GM18909 (cell line): ENCODE results near the gene PRICKLE2.
"Not testable (repeated sequence)": the region's sequence is repeated elsewhere in the genome, so short reads cannot be mapped to it uniquely, and the experiment has no call there.

Experiments used
- ATAC-seq: cut with Tn5 transposase; IDR thresholded peaks from one replicate; pipeline ENCODE4 v1.9.1; 2021; ENCODE audit warnings: mild to moderate bottlenecking; ENCODE audit not compliant: unreplicated experiment, poor library complexity

Gene PRICKLE2

DNA sequence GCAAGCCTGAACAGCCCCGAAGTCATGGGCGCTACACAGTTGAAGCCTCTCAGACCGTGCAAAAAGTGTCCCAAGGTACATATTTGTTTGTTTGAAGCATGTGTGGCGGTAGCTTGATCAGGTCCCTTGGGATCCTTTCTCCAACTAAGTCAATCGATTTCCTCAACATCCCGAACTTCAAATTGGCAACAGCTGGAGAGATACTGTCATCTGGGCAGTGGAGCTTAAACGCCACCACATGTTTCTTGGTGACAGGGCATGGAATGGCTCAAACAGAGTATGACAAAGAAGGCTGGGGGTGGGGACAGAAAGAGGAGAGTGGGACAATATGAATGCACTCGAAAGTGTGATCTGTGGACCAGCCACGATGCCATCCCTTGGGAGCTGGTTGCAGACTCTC is 117.0 kb downstream of the PRICKLE2 start:
- no peak for ATAC-seq

DNA sequence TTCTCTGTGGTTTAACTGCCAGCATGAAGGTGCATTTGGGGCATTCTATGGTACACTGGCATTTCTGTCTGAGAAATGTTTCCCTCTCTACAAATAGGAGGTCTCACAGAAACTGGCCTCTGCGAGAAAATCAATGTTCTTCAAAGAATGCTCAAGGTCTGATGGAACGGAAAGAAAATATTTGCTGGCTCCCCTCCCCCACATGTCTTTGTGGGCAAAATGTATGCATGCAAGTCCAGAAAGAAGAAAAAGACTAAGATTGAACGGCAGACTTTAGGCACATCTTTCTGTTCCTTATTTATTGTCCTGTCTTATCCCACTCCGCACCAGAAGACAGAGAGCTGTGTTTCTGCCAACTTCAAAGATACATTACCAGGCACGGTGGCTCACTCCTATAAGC is 118.1 kb downstream of the PRICKLE2 start:
- ATAC-seq = no peak

DNA sequence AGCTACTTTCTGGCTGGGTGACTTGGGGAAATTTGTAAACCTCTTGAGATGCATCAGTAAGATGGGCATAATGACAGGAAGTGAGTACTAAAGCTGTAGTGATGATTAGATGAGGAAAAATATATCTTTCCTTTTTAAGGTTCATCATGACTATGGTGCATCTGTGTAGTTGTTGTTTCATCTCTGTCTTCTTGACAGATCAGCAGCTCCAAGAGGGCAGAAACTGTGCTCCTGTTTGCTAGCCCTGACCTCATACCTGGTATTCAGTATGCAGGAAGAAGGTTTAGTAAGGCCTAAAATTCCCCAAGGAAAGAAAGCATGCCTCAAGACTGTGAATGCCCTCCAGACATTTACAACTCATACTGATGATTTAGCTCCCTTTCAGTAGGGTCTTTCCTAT is 119.5 kb downstream of the PRICKLE2 start:
- ATAC-seq = no peak

DNA sequence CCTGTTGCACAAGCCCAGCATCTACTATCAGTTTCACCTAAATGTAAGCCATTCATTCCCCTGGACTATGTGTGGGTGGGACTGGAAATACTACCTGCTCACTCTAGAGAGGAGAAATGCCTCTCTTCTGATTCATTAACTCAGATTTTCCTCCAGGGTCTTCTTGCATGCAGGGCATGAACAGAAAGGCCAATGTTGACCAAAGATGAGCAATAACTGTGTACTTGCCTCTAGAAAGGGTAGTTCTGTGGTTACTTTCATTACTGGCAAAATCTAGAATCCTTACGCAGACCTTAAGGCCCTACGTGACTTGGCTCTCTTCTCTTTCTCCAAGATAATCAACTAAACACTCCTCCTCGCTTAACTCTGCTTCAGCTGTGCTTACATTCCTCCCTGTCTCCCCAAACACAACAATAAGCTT is 120.6 kb downstream of the PRICKLE2 start:
- ATAC-seq = no peak

DNA sequence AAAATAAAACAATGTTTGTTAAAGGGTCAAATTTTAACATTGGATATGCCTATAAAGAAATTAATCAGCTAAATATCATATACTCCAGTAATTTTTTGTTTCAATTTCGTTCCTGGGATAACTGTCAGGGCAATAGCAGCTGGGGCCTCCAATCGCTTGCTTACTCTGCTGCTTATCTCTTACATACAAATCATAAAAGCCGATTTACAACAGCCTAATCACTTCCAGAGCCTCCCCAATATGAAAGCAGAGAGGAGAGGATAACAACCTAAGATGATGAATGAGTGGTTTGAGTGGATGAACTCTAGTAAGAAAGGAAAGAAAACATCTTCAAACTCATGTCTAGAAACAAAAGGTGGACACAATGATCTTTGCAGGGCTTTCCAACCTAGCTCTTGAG is 121.3 kb downstream of the PRICKLE2 start:
- no peak for ATAC-seq

DNA sequence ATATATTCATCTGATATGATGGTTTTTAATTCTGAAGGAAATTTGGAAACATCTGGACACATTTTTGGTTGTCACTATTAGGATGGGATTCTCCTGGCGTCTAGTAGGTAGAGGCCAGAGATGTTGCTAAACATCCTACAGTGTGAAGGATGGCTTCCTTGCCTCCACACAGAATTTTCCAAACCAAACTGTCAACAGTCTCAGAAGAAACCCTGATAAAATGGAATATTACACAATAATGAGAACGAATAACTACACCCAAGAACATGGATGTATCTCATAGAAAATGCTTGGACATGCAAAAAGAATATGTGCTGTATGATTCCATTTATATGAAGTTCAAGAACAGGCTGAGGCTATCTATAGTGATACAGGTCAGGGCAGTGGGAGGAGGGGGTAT is 122.1 kb downstream of the PRICKLE2 start:
- ATAC-seq = no peak

DNA sequence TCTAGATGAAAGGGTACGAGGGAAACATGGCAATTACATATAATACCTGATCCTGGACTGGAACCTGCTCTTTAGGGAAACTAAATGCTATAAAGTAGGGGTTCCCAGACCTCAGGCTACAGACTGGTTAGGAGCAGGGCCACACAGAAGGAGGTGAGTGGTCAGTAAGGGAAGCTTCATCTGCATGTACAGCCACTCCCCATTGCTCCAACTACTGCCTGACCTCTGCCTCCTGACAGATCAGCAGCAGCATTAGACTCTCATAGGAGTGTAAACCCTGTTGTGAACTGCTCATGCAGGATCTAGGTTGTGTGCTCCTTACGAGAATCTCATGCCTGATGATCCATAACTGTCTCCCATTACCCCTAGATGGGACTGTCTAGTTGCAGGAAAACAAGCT is 123.1 kb downstream of the PRICKLE2 start:
- no peak for ATAC-seq

DNA sequence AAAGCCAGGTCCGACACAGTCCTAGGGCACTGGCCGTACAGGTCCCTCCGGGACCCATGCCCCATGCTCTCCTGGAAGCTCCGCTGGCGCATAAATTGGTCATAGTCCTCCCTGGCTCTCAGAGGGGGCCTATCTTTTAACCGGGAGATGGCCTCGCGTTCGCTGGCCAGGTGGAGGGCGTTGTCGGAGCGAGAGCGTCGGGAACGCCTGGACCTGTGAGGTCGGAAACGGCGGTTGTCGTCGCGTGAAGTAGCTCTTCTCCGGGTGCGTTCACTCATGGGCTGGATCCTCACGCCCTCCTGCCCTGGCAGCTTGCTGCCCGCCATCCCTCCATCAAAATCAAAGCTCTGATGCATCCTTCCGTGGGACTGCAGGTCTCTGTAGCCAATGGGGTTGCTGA is 126.0 kb downstream of the PRICKLE2 start:
- no peak for ATAC-seq

DNA sequence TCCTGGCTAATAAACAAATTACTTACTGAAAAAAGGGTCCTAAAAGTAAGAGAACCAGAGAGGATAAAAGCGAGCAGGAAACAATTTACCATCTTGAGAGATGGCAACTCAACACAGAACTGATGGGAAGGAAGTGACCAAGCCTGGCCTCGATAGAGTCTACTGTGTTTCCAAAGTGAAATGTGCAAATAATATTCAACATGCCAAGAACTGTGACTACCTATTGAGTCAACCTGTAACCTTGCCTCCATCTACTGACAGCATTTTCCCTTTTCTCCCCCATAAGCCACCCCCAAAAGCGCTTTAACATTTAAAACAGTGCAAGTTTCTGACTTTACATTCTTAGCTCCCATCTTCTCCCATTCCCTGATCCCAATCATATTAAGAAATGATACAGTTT is 126.6 kb downstream of the PRICKLE2 start:
- ATAC-seq = no peak

DNA sequence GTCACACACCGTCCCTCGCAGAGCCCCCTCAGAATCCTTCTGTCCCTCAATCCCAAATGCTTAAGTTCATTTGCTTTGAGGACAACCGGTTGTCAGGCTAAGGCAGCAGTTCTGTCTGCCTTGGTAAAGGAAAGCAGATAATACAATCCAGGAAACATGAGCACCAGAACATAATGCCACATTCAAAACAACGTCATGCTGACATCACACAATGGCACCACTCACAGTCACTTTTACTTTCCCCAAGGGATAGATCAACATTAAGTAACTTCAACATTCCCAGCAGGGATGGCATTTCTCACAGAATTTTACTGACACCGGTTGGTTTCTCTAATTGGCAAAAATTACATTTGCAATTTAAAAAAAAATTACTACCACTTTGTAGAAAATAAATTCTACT is 127.3 kb downstream of the PRICKLE2 start:
- ATAC-seq = no peak

DNA sequence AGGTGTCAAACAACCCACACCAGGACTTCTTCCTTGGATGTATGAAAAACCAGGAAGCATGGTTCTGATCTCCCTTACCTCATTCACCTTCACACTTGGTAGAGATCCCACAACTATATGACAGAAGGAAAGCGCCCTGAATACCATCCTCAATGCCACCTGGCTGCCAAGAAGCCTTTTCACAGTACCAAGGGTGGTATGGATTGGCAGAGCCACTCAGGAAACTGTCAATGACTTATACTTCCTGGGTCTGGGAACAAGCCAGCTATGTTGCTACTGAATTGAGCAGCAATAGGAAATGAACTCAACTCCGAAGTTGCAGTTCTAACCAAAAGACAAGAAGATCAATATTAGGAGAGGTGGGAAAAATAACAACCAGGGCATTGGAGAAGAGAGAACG is 129.5 kb downstream of the PRICKLE2 start:
- ATAC-seq = no peak

DNA sequence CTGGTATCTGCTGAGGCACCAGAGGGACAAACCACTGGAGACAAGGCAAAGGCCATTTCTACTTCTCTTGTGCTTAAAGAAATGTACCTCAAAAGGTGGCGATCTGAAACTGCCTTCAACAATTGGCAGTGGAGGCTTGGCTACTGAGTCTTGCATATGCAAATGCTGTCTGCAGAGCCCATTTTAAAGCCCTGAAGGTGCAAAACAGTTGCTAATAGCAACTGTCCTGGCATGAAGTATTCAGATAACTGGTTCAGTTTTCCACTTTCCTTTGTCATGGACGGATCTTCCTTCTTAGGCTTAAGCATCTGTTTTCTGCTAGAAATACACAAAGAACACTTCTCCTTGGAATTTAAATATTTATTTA is 130.6 kb downstream of the PRICKLE2 start:
- no peak for ATAC-seq

DNA sequence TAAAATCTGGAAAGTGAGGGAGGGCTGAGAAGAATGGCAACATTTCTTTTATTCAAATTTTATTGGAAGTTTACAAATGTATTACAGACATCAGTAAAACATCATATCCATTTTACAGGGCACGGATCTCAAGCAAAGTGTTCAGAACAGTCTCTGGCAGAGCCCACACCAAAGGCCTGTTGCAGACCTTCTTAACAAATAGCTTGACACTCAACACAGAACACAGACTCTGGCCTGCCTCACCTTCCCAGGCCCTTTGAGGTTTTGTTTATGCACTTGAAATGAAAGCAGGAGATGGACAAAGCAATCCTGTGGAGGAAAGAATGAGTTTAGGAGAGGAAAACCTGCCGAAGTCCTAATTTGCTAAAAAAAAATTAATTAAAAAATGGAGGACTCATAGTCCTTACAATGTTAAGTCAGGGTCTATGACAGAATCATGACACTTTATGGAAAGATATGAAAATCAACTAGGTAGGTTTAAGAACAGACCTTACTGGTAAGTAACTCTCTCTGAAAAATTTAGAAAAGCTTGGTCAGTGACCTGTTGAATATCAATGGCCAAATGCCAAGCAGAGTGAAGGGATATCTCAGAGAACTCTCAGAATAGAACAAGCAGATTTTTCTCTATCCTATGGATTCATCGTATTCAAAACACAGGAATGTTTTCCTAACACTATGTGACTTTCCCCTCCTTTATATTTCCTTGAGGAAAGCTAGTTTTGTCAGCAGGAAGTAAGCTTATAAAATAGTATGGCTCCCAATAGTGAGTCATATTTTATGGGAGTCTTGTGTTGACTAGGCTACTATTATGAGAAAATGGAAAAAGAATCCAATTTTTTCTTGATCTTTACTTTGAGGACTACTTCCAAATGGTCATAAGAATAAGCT is 131.2 kb downstream of the PRICKLE2 start:
- ATAC-seq = no peak

DNA sequence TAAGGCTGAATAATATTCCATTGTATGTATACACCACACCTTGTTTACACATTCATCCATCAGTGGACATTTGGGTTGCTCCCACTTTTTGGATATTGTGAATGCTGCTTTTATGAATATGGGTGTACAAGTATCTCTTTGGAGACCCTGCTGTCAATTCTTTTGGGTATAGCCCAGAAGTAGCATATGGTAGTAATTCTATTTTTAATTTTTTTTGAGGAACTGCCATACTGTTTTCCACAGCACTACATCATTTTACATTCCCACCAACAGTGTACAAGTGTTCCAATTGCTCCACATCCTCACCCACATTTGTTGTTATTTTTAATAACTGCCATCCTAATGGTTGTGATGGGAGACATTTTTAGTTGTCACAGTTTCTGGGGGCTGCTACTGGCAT is 132.1 kb downstream of the PRICKLE2 start:
- ATAC-seq = no peak

DNA sequence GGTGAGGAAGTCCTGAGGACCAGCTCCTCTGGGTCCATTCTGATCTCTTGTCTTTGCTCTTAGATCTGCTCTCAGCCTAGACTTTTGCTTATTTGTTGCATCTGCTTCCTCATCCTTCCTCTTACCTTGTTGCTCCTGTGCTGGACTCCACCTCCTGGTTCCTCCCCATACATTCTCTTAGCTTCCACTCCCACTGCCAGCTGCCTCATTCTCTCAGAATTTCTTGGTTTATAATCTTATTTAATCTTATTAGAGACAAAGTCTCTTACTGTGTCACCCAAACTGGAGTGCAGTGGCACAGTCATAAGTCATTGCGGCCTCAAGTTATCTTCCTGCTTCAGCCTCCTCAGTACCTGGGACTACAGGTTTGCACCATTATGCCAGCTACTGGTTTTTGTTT is 133.8 kb downstream of the PRICKLE2 start:
- ATAC-seq = no peak

DNA sequence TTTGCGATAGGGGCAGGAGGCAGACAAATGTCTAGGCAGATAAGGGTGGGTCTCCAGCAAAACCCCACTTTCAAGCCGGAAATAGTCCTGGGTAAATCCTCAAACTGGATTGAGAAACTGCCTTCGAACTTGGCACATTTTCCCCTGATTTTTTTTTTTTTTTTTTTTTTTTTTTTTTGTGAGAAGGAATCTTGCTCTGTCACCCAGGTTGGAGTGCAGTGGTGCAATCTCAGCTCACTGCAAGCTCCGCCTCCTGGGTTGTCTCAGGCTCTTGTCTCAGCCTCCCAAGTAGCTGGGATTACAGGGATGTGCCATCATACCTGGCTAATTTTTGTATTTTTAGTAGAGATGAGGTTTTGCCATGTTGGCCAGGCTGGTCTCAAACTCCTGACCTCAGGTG is 135.9 kb downstream of the PRICKLE2 start:
- ATAC-seq = not testable (repeated sequence)

DNA sequence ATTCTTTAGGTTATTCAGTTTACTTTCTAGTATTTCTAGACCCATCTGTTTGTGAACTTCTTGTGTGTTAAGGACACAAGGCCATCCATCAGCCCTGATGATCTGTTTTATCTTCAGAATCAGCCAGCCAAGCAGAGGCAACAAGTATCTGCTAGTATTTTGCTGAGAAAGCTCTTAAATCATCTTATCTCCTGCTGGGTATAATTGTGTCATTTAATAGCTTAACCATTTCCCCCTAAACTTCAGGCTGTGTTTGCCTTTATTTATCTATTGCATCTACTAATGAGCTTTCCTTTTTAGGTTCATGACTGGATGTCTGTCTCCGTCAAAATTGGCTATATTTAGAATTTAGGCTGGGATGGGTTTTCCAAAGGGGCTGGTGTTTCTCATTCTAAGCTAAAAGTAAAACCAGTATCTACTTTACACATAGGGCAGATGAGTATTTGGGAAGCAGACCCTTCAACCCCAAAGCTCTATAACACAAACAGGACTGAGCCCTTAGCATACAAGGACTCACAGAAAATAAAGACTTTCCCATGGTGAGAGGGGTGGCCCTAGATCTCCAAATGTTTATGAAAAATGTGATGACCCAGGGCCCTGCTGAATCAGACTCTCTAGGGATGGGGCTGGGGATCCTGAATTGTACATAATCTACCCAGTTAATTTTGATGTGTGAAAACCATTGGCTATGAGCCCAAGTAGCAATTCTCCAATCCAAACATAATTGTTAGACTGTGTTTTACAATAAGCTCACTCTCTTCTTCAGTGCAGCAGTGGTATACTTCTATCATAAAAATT is 136.7 kb downstream of the PRICKLE2 start:
- ATAC-seq = no peak

DNA sequence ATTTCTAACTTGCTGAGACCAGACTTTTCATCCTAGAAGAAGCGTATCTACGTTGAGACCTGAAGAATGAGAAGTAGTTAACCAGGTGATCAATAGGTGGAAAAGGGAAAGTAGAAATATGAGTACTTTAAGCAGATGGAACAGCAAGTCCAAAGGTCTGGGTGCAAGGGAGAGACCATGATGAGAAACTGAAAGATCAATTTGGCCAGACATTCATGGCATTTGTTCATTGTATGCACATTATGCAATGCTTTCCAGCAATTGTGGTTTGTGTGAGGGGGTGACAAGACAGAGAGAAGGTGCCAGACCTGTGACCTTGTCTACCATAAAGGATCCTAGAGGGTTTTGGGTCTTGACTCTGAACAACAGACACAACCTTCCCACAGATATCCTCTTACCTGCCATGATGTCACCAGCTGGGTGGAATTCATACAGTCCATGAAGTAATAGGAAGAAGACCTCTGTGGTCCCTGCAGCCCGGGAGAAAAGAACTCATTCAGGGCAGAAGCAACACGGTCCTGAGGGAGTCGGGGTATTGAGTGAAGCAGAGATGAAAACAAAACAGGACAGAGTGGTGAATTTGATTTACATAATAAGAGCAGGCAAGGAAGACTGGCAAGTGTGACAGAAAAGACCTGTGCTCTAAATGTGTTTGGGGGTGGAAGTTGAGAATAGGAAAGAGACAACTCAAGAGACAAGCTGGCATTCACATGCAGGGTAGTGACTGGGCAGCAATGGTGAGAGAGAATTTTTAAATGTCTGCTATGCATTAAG is 138.6 kb downstream of the PRICKLE2 start:
- no peak for ATAC-seq

DNA sequence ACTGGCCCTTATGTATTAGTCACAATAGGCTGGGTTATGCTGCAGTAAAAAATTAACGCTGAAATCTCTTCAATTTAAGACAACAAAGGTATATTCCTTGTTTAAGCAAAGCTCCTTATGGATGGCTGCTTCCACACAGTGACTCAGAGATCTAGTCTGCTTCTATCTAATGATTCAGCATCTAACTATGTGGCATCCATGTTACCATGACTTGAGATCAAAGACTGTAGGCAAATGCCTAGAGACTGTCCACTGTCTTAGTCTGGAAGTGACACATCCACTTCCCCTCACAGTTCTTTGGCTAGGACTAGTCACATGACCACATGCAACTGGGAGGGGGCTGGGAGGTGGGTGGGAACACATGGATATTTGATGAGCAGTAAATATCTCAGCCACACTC is 140.6 kb downstream of the PRICKLE2 start:
- no peak for ATAC-seq

DNA sequence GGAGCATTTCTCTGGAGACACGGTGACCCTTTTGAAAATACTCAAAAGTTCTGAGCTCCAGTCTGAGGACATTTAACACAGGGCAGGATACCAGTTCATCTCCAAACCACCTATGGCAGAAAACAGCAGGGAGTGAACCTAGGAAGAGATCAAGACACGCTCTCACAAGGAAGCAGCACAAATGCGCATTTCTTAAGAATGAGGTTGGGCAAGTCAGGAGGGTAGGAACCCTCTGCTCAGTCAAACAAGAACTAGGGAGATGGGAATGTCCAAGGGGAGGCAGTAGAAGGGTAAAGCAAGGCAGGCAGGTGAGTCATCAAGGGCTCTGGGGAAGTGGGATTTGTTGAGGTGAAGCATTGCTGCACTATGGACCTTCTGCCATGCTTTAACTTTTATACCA is 141.7 kb downstream of the PRICKLE2 start:
- no peak for ATAC-seq

DNA sequence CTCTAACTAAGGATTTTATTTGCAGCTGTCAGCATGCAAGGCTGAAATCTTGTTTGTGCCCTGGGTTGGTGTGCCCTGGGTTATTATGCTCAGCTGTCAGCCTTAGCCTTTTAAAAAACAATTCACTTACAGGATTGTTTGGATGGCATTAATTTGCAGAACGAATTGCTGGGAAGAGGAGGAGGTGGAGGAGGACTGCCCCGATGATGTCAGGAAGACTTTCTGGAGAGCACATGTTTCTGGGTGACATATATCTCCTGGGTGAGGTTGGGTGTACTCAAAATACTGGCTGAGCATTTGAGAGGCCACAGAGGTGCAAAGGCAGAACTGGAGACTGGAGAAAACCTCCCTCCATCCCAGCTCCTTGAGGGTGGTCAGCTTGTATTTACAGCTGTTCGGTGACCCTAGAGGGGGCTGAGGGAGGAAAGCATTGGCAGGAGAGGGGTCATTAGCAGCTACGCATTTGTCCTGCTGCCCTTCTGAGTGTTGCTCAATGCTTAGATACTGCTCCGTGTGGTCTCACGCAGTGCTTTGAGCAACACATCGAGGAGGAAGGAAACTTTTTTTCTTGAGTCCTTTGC is 142.2 kb downstream of the PRICKLE2 start:
- ATAC-seq = no peak
